DND-41 (cell line): Measurements from ENCODE around the gene TCF23.

ENCODE experiments used
- EZH2 ChIP-seq: IDR thresholded peaks from 3 replicates; pipeline ENCODE4 v1.6.1; 2012; ENCODE audit warnings: borderline replicate concordance, low read depth, mild to moderate bottlenecking, moderate library complexity, low read length, inconsistent platforms; ENCODE audit not compliant: severe bottlenecking
- TF ChIP-seq, protein P1 (sequence below): IDR thresholded peaks from 2 replicates; pipeline ENCODE4 v1.5.1; 2012; ENCODE audit warnings: borderline replicate concordance, low read length, moderate library complexity, mild to moderate bottlenecking; ENCODE audit not compliant: poor library complexity, severe bottlenecking; ENCODE audit errors: extremely low read depth

DNA sequence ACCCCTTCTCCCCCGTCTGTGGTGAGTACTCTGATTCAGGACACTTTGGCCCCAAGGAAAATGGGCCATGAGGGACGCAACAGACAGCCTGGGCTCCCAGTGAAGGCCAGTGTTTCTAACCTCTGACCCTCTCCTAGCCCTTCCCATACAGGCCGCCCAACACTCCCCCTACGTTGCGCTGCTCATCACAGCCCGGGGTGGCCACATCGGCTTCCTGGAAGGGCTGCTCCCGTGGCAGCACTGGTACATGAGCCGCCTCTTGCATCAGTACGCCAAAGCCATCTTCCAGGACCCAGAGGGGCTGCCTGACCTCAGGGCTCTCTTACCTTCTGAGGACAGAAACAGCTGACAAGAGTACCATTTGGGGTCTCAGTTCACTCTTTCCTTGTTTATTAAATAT is 18.4 kb upstream of the TCF23 start:
- TF ChIP-seq, protein P1, sequence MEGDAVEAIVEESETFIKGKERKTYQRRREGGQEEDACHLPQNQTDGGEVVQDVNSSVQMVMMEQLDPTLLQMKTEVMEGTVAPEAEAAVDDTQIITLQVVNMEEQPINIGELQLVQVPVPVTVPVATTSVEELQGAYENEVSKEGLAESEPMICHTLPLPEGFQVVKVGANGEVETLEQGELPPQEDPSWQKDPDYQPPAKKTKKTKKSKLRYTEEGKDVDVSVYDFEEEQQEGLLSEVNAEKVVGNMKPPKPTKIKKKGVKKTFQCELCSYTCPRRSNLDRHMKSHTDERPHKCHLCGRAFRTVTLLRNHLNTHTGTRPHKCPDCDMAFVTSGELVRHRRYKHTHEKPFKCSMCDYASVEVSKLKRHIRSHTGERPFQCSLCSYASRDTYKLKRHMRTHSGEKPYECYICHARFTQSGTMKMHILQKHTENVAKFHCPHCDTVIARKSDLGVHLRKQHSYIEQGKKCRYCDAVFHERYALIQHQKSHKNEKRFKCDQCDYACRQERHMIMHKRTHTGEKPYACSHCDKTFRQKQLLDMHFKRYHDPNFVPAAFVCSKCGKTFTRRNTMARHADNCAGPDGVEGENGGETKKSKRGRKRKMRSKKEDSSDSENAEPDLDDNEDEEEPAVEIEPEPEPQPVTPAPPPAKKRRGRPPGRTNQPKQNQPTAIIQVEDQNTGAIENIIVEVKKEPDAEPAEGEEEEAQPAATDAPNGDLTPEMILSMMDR, result no peak
- no peak for TF ChIP-seq EZH2
